Neutrophil (primary cell): ENCODE measurements around the gene REEP1.

Source experiments
- H3K27ac ChIP-seq: fragments of 200-600 bp; sonication (generic); 2 replicates; pipeline ENCODE4 v1.5.1; 2016; ENCODE audit warnings: mild to moderate bottlenecking, moderate library complexity
- H3K27me3 ChIP-seq: fragments of 200-600 bp; sonication (generic); 2 replicates; pipeline ENCODE4 v1.6.0; 2016; ENCODE audit warnings: mild to moderate bottlenecking
- H3K36me3 ChIP-seq: fragments of 200-600 bp; sonication (generic); 2 replicates; pipeline ENCODE4 v1.5.1; 2017
- H3K4me1 ChIP-seq, 2 experiments: fragments of 200-600 bp in 1 of 2; sonication (generic) in 1 of 2; 1 replicate in 1 of 2; 2 replicates in 1 of 2; pipeline versions ENCODE4 v1.5.1 to v1.6.1; 2013 to 2016; ENCODE audit warnings: low read depth in 1 of 2, low read length in 1 of 2, mild to moderate bottlenecking in 1 of 2, moderate library complexity in 1 of 2; ENCODE audit not compliant: control insufficient read depth in 1 of 2, insufficient read depth in 1 of 2
- H3K4me3 ChIP-seq, 2 experiments: fragments of 200-600 bp in 1 of 2; sonication (generic) in 1 of 2; 1 replicate in 1 of 2; 2 replicates in 1 of 2; pipeline ENCODE4 v1.5.1; 2013 to 2016; ENCODE audit warnings: low read depth in 1 of 2, low read length in 1 of 2, mild to moderate bottlenecking in 1 of 2, moderate library complexity in 1 of 2
- H3K9me3 ChIP-seq: fragments of 200-600 bp; sonication (generic); 2 replicates; pipeline ENCODE4 v1.5.1; 2016
- TF ChIP-seq, protein P1 (sequence below): fragments of 200-600 bp; sonication (generic); IDR thresholded peaks from 2 replicates; pipeline ENCODE4 v1.5.1; 2016; ENCODE audit warnings: antibody characterized with exemption

REEP1 gene

DNA sequence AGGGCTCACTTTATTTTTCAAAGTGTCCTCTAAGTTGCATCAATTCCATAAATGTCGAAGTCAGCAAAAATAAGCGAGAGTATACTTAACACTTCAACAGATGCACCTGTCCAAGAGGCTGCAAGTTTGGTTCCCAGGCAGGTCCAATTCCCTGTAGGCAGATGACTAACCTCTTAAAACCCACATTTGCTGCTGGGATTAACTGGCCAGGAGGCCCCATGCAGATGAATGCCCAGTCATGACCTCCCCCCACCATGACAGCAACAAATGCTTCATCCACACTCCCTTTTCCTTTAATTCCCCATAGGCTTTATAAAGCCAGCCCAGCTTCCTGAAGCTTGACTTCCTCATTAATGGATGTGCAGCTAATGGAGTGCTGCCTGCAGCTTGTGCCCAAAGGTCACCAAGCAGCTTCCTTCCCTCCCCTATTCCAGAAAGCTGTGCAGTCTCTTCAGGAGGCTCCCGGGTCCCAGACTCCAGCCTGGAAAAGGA lies 35.7 kb downstream of the REEP1 start:
- Histone ChIP-seq H3K4me1 (no peaks in the 10 kb centered on the region), H3K36me3 (no peaks in the 10 kb centered on the region), H3K4me3 (no peak overlapping the region), H3K9me3 (no peaks in the 10 kb centered on the region), H3K27ac (no peak overlapping the region), H3K27me3 (peaks cover 67% of the 10 kb centered on the region)
- TF ChIP-seq, protein P1, sequence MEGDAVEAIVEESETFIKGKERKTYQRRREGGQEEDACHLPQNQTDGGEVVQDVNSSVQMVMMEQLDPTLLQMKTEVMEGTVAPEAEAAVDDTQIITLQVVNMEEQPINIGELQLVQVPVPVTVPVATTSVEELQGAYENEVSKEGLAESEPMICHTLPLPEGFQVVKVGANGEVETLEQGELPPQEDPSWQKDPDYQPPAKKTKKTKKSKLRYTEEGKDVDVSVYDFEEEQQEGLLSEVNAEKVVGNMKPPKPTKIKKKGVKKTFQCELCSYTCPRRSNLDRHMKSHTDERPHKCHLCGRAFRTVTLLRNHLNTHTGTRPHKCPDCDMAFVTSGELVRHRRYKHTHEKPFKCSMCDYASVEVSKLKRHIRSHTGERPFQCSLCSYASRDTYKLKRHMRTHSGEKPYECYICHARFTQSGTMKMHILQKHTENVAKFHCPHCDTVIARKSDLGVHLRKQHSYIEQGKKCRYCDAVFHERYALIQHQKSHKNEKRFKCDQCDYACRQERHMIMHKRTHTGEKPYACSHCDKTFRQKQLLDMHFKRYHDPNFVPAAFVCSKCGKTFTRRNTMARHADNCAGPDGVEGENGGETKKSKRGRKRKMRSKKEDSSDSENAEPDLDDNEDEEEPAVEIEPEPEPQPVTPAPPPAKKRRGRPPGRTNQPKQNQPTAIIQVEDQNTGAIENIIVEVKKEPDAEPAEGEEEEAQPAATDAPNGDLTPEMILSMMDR = no peak

DNA sequence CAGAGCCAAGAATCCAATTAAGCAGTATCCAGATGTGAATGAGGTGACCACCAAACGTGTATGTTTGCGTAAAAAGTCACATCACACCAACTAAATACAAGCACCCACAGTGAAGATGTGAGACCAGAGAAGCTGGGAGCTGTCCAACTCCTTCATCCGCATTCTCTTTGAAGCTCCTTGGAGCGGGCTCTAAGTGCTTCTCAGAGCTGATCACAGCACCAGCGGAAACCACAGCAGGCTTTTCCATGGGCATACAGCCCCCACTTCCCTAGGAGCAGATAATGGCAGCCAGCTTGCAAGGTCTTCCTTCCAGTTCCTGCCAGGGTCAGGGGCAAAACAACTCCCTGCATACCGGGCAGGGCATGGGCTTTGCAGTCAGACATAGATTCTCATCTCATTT lies 36.4 kb downstream of the REEP1 start:
- H3K36me3 ChIP-seq = no peaks in the 10 kb centered on the region
- TF ChIP-seq, protein P1 = no peak
- H3K27ac ChIP-seq = no peak overlapping the region
- H3K4me3 ChIP-seq = no peak overlapping the region
- peaks cover 66% of the 10 kb centered on the region for H3K27me3 ChIP-seq
- no peaks in the 10 kb centered on the region for H3K4me1 ChIP-seq
- no peaks in the 10 kb centered on the region for H3K9me3 ChIP-seq

DNA sequence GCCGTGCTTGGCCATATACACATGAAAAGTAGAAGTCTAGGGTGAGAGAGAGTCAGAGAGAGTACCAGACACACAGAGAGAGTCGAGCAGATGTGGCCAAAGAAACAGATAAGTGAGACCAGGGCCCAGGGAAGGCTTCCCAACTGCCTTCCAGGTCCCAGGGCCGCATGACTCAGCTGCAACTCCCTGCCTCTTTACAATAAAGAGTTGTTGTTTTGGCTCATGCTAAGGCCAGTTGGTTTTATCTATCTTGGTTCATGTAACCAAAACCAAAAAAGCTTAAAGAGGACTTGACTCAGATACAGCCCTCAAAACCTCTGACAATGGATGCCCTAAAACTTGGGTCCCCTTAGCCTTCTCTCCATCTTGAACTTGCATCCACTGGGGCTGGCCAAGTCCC lies 36.9 kb downstream of the REEP1 start:
- TF ChIP-seq, protein P1 = no peak
- Histone ChIP-seq H3K27ac (no peak overlapping the region), H3K27me3 (peaks cover 64% of the 10 kb centered on the region), H3K4me1 (no peaks in the 10 kb centered on the region), H3K9me3 (no peaks in the 10 kb centered on the region), H3K36me3 (no peaks in the 10 kb centered on the region), H3K4me3 (no peak overlapping the region)

DNA sequence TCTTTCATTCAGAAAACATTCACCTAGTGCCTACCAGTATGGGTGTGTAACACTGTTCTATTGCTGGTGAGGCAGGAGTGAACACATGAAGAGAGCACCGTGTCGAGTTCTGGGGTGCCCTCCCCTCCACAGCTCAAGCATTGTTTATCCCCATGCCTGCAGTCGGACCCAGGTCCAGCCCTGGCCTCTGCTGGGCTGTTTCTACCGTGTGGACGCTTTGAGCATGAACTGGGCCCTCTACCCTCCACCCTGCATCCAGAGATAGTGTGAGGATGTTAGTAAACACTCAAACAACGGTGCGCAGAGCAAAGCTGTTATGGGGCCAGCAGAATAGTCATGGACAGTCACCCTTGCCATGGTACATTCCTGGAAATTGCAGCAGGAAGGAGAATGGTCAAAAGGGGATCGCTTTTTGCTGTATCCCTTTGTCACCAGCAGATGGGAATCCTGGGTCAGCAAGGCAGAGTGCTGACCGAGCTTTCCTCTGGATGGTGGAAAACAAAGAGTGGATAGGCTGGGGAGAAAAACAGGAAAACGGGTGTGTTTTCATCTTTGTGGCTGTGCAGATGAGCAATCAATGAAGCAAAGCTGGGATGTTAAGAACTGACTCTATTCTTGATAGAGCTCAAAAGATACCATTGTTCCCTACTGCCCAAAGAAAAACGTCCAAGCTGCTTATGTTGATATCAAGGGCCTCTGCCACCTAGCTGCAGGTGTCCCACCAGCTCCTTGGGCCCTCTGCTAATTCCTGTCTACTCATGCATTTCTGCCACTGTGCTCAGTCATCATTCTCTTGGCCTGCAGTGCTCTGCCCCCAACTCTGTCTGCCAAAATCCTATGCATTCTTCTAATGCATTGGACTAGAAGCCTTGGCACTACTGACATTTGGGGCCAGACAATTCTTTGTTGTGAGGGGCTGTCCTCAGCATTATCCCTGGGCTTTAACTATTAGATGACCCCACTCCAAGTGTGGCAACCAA lies 38.7 kb downstream of the REEP1 start:
- Histone ChIP-seq H3K27ac (no peak overlapping the region), H3K9me3 (no peaks in the 10 kb centered on the region), H3K4me3 (no peak overlapping the region), H3K27me3 (peaks cover 62% of the 10 kb centered on the region), H3K36me3 (no peaks in the 10 kb centered on the region), H3K4me1 (no peaks in the 10 kb centered on the region)
- TF ChIP-seq, protein P1 = no peak

DNA sequence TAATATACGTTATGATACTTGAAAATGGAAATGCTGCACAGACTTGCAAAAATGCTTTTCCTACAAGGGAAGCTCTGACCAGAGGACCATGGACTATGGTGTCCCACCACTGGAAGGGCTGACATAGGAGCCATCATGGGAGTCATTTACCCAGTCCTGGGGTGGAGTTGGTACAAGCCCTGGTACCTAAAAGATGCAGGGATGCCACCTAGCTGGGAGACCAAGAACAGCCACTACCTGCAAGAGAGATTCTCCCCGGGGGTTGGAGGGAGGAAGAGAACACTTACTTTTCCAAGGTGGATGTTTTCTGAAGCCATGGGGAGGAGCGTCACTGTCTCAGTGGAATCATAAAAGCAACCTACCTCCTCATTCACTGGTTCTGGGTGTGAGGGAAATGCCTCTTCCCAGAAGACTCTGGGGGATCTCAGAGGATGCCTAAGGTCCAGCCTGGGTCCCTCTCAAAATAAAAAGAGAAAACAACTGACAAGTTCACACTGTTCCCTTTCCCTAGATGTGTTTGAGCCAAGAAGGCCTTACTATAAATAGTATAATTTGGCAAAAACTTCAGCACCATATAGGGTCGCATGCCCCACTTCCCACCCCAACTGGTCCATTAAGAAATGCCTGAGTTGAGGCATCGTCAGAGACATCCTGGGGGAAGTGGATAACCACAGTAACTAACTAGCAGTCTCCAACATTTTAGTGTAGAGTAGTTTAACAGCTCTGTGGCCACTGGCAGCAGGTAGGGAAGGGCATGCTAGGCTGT lies 39.9 kb downstream of the REEP1 start:
- Histone ChIP-seq H3K27ac (no peak overlapping the region), H3K9me3 (no peaks in the 10 kb centered on the region), H3K36me3 (no peaks in the 10 kb centered on the region), H3K4me1 (no peaks in the 10 kb centered on the region), H3K27me3 (peaks cover 67% of the 10 kb centered on the region), H3K4me3 (no peak overlapping the region)
- TF ChIP-seq, protein P1 = no peak
